ENCODE measurements around the gene SPAG6. TPM values are rescaled to one million over a fixed set of nuclear protein-coding genes. Genes with fewer than 3 reads are reported as not detected.

Gene SPAG6
- total and polyA plus RNA-seq, 2 of the 4 experiments (the other 2 are of a cell fraction): not detected

DNA sequence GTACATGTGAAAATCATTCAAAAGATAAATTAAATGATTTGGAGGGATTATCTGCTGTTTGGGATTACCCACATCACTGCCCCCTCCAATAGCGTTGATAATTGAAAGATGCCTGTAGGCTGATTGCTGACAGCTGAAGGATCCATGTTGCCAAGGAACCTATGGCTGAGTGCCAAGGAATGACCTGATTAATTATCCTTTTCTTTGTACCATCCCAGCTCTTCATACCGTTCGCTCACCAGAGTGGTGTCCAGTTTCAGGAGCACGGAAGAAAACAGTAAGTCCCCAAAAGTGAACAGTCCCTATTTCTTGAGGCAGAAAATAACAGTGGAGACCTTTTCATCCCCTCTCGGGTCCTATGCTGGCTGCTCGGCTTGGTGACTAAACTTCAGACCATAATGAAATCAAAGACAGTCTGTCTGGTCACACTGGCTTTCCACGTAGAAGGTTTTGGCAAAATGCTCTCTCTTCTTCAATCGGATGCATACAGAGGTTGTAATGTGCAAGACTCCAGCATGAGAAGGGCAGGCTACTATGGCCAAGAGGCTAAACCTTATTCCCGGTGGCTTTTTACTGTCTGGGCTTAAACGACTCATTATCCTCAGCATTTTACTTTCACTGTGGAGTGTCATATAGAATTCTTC, 108.8 kb downstream of the SPAG6 start:
- Histone ChIP-seq H4K8ac (ENCODE audit: low read depth in 2 of 2, low read length in 2 of 2) (no peak overlapping the region), H4K5ac (ENCODE audit: low read depth, low read length) (no peak overlapping the region), H3K4me1 (ENCODE audit: control insufficient read depth, insufficient read depth, low read length) (no peaks in the 10 kb centered on the region), H3K36me3 (ENCODE audit: control insufficient read depth, insufficient read depth, low read length) (no peaks in the 10 kb centered on the region), H2AK5ac (ENCODE audit: low read depth, low read length) (no peak overlapping the region), H2AK9ac (replicated peaks; ENCODE audit: low read depth, low read length, poor library complexity) (no peak overlapping the region), H3K56ac (ENCODE audit: extremely low read depth, insufficient read depth, low read length) (no peak overlapping the region), H3K14ac (replicated peaks; ENCODE audit: low read depth, low read length) (no peak overlapping the region), H3K4me3 (ENCODE audit: insufficient read depth, low read depth, low read length) (no peak overlapping the region), H4K20me1 (ENCODE audit: insufficient read depth, low read length) (no peaks in the 10 kb centered on the region), H3K23ac (ENCODE audit: low read depth, low read length) (no peak overlapping the region), H3K4me2 (ENCODE audit: low read depth, low read length) (no peak overlapping the region), H3K18ac (ENCODE audit: low read depth, low read length) (no peak overlapping the region), H3K79me1 (ENCODE audit: low read depth in 1 of 2, low read length in 2 of 2) (no peaks in the 10 kb centered on the region), H2BK20ac (ENCODE audit: low read depth, low read length) (no peak overlapping the region), H3K4ac (ENCODE audit: low read depth, low read length) (no peak overlapping the region), H3K27me3 (ENCODE audit: control insufficient read depth, insufficient read depth, low read length) (peaks cover 14% of the 10 kb centered on the region), H2BK5ac (ENCODE audit: low read depth, low read length, poor library complexity, severe bottlenecking) (no peak overlapping the region), H3K27ac (ENCODE audit: insufficient read depth, low read length) (no peak overlapping the region), H3K9me1 (ENCODE audit: insufficient read depth, low read length) (no peaks in the 10 kb centered on the region; the same call in 1 of the 2 replicates), H4K91ac (ENCODE audit: insufficient read depth, low read depth, low read length) (no peak overlapping the region), H2AFZ (replicated peaks; ENCODE audit: low read length, poor library complexity) (no peak overlapping the region), H3K9ac (ENCODE audit: low read depth, low read length) (no peak overlapping the region), H2BK15ac (ENCODE audit: low read depth, low read length) (no peak overlapping the region), H3K9me3 (ENCODE audit: control insufficient read depth, insufficient read depth, low read length) (no peaks in the 10 kb centered on the region), H2BK120ac (ENCODE audit: low read depth, low read length) (no peak overlapping the region)
- TF ChIP-seq SMC3 (IDR thresholded peaks at IDR 0.05; ENCODE audit: low read depth, low read length): no peak
- TF ChIP-seq, protein P1, sequence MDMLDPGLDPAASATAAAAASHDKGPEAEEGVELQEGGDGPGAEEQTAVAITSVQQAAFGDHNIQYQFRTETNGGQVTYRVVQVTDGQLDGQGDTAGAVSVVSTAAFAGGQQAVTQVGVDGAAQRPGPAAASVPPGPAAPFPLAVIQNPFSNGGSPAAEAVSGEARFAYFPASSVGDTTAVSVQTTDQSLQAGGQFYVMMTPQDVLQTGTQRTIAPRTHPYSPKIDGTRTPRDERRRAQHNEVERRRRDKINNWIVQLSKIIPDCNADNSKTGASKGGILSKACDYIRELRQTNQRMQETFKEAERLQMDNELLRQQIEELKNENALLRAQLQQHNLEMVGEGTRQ (IDR thresholded peaks at IDR 0.05; ENCODE audit: low read depth, low read length): no peak
- TF ChIP-seq FOS (IDR thresholded peaks at IDR 0.05; ENCODE audit: low read depth, low read length): no peak
- TF ChIP-seq MAZ (IDR thresholded peaks at IDR 0.05; ENCODE audit: borderline replicate concordance, low read depth, low read length): no peak
- no peak for TF ChIP-seq NFE2L2 (IDR thresholded peaks at IDR 0.05; ENCODE audit: low read depth, low read length)
- TF ChIP-seq, protein P2, sequence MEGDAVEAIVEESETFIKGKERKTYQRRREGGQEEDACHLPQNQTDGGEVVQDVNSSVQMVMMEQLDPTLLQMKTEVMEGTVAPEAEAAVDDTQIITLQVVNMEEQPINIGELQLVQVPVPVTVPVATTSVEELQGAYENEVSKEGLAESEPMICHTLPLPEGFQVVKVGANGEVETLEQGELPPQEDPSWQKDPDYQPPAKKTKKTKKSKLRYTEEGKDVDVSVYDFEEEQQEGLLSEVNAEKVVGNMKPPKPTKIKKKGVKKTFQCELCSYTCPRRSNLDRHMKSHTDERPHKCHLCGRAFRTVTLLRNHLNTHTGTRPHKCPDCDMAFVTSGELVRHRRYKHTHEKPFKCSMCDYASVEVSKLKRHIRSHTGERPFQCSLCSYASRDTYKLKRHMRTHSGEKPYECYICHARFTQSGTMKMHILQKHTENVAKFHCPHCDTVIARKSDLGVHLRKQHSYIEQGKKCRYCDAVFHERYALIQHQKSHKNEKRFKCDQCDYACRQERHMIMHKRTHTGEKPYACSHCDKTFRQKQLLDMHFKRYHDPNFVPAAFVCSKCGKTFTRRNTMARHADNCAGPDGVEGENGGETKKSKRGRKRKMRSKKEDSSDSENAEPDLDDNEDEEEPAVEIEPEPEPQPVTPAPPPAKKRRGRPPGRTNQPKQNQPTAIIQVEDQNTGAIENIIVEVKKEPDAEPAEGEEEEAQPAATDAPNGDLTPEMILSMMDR (conservative IDR thresholded peaks at IDR 0.05; ENCODE audit: low read depth, low read length): no peak
- TF ChIP-seq CEBPB (IDR thresholded peaks at IDR 0.05; ENCODE audit: low read depth, low read length): no peak
- TF ChIP-seq POLR2A (IDR thresholded peaks at IDR 0.05; ENCODE audit: low read depth, low read length): no peak
- no peak for TF ChIP-seq RAD21 (IDR thresholded peaks at IDR 0.05; ENCODE audit: low read length)
- no peak for TF ChIP-seq MXI1 (IDR thresholded peaks at IDR 0.05; ENCODE audit: borderline replicate concordance, low read depth, low read length)
- no peak for TF ChIP-seq MAFK (IDR thresholded peaks at IDR 0.05; ENCODE audit: low read depth, low read length)
- intact Hi-C loops (cut with micrococcal nuclease): no loop called here
- DNase-seq (no peak), ATAC-seq (ENCODE audit: low read depth) (no peak)
- ChIA-PET POLR2A (ENCODE audit: unreplicated experiment) (interaction anchor here (0.5 kb wide), 1 partner anchor 958 kb away, joined by 5 read pairs; no protein-coding TSS in a partner anchor), CTCF (no interaction called here)
- no TSS peak for BruUV-seq (replicated peaks)
- dilution Hi-C loops (cut with HindIII; ENCODE audit: low sequenced_read_pairs, unreplicated experiment): no loop called here
- 20% methylated on average over 1 of the region's 10 CpGs; no CpG with 5 or more reads in 1 of the 2 experiments for WGBS, 2 experiments (ENCODE audit: extremely low coverage in 2 of 2, insufficient read length in 1 of 2)
- in situ Hi-C loops (cut with MboI; ENCODE audit: low sequenced_read_pairs): no loop called here
